ENCODE data around the gene SUPT5H. TPM values are rescaled to one million over a fixed set of nuclear protein-coding genes. Genes with fewer than 3 reads are reported as not detected.

Gene SUPT5H
- total and polyA plus RNA-seq, 2 of the 13 experiments (the other 11 are each of a cell fraction or from before 2014, with no cell fraction given), result 48.2 to 51.7 TPM

GRCh38 chr19:39410017-39410830, 35.2 kb upstream of the SUPT5H start (continued):
- no peak for TF ChIP-seq ZBTB20 (CRISPR knock-in tag; IDR thresholded peaks at IDR 0.05; ENCODE audit: borderline replicate concordance, low read depth)
- TF ChIP-seq ZZZ3 (CRISPR knock-in tag; IDR thresholded peaks at IDR 0.05; ENCODE audit: borderline replicate concordance), result 0 out of 2 replicates have a peak, but pooled peaks have one; percentile 47
- TF ChIP-seq ARHGAP35 (CRISPR knock-in tag; IDR thresholded peaks at IDR 0.05; ENCODE audit: borderline replicate concordance), result peak; percentile 44; the same call in 1 of the 2 replicates
- no peak for TF ChIP-seq PHF21A (CRISPR knock-in tag; IDR thresholded peaks at IDR 0.05)
- no peak for TF ChIP-seq KDM4B (CRISPR knock-in tag; IDR thresholded peaks at IDR 0.05)
- no peak for TF ChIP-seq ZNF33B (CRISPR knock-in tag; IDR thresholded peaks at IDR 0.05)
- TF ChIP-seq SNAPC2 (CRISPR knock-in tag; IDR thresholded peaks at IDR 0.05), result no peak
- no peak for TF ChIP-seq HNF4A (CRISPR knock-in tag; IDR thresholded peaks at IDR 0.05)
- TF ChIP-seq ZNF317 (CRISPR knock-in tag; IDR thresholded peaks at IDR 0.05), result no peak
- peak; percentile 43; the same call in 1 of the 2 replicates for TF ChIP-seq ZNF777 (CRISPR knock-in tag; IDR thresholded peaks at IDR 0.05)
- TF ChIP-seq NR2F6 (IDR thresholded peaks at IDR 0.05), result no peak
- no peak for TF ChIP-seq NR2F6 (CRISPR knock-in tag; IDR thresholded peaks at IDR 0.05)
- 0 out of 2 replicates have a peak, but pooled peaks have one; percentile 40 for TF ChIP-seq ZNF276 (CRISPR knock-in tag; IDR thresholded peaks at IDR 0.05; ENCODE audit: low read depth)
- no peak; the same call in 1 of the 2 replicates for TF ChIP-seq PATZ1 (CRISPR knock-in tag; IDR thresholded peaks at IDR 0.05)
- TF ChIP-seq RFX1 (IDR thresholded peaks at IDR 0.05), result no peak
- TF ChIP-seq ZBTB40 (IDR thresholded peaks at IDR 0.05), result peak; percentile 21; the same call in 1 of the 2 replicates
- TF ChIP-seq ZBTB40 (CRISPR knock-in tag; IDR thresholded peaks at IDR 0.05), result no peak
